Measurements from ENCODE around the gene PARP6.
"Not testable (repeated sequence)": the region's sequence is repeated elsewhere in the genome, so short reads cannot be mapped to it uniquely, and the experiment has no call there.

PARP6 gene

GRCh38 chr15:72280751-72281150, 8.4 kb upstream of the PARP6 start:
- no peak for DNase-seq

- no peak for DNase-seq
Measured at GRCh38 chr15:72278737-72279136, 6.4 kb upstream of the PARP6 start.

GRCh38 chr15:72276326-72276700, 4.0 kb upstream of the PARP6 start:
- DNase-seq = no peak

GRCh38 chr15:72275635-72276325, 3.4 kb upstream of the PARP6 start:
- DNase-seq = not testable (repeated sequence)

GRCh38 chr15:72272997-72273352, 621 bp upstream of the PARP6 start:
- DNase-seq = no peak

GRCh38 chr15:72271895-72272212, 500 bp downstream of the PARP6 start:
- DNase-seq = no peak

- no peak for DNase-seq
Measured at GRCh38 chr15:72271221-72271620, 1.1 kb downstream of the PARP6 start.

- DNase-seq = no peak
Measured at GRCh38 chr15:72269739-72270138, 2.6 kb downstream of the PARP6 start.

GRCh38 chr15:72265031-72265430, 7.3 kb downstream of the PARP6 start:
- DNase-seq = no peak

GRCh38 chr15:72252663-72253299, 19.6 kb downstream of the PARP6 start:
- no peak for DNase-seq

GRCh38 chr15:72249142-72249810, 23.1 kb downstream of the PARP6 start:
- no peak for DNase-seq

GRCh38 chr15:72248514-72248913, 23.8 kb downstream of the PARP6 start:
- DNase-seq = no peak

GRCh38 chr15:72242775-72243370, 29.5 kb downstream of the PARP6 start:
- DNase-seq = no peak

- DNase-seq = no peak
Measured at GRCh38 chr15:72239652-72240051, 32.7 kb downstream of the PARP6 start.

GRCh38 chr15:72238586-72238985, 33.8 kb downstream of the PARP6 start:
- DNase-seq = no peak

- DNase-seq = no peak
Measured at GRCh38 chr15:72237853-72238224, 34.5 kb downstream of the PARP6 start.

GRCh38 chr15:72237029-72237852, 35.1 kb downstream of the PARP6 start:
- no peak for DNase-seq

GRCh38 chr15:72236381-72237003, 35.9 kb downstream of the PARP6 start:
- no peak for DNase-seq

GRCh38 chr15:72235298-72235697, 37.1 kb downstream of the PARP6 start:
- DNase-seq = no peak

- DNase-seq = no peak
Measured at GRCh38 chr15:72233769-72234168, 38.6 kb downstream of the PARP6 start.

- peak; percentile 63 for DNase-seq
Measured at GRCh38 chr15:72231833-72232478, 40.4 kb downstream of the PARP6 start.
